Mesendoderm (in vitro differentiated cells): Measurements from ENCODE around the gene COL4A2.

Experiments
- DNase-seq: peaks from one replicate; pipeline ENCODE4 v3.0.0; 2013
- H2AK5ac ChIP-seq: 2 replicates; pipeline ENCODE4 v1.6.1; 2013; ENCODE audit warnings: low read length, inconsistent platforms
- H2BK120ac ChIP-seq: 2 replicates; pipeline ENCODE4 v1.6.1; 2013; ENCODE audit warnings: low read depth, mild to moderate bottlenecking, low read length, moderate library complexity, mixed read lengths
- H2BK15ac ChIP-seq: replicated peaks from 2 replicates; pipeline ENCODE4 v1.6.1; 2013; ENCODE audit warnings: low read depth, mild to moderate bottlenecking, moderate library complexity
- H2BK5ac ChIP-seq: 2 replicates; pipeline ENCODE4 v1.6.1; 2013; ENCODE audit warnings: low read length, inconsistent platforms
- H3K18ac ChIP-seq: 2 replicates; pipeline ENCODE4 v1.6.1; 2013; ENCODE audit warnings: mild to moderate bottlenecking, low read length, mixed read lengths
- H3K23ac ChIP-seq: one replicate; pipeline ENCODE4 v1.6.1; 2013; ENCODE audit warnings: low read length
- H3K27ac ChIP-seq: 2 replicates; pipeline ENCODE4 v1.5.1; 2013; ENCODE audit warnings: low read depth, mild to moderate bottlenecking, inconsistent platforms, low read length, moderate library complexity
- H3K27me3 ChIP-seq: 2 replicates; pipeline ENCODE4 v1.6.1; 2013; ENCODE audit warnings: low read length, control low read depth, mild to moderate bottlenecking, inconsistent platforms; ENCODE audit not compliant: insufficient read depth, poor library complexity
- H3K36me3 ChIP-seq: 2 replicates; pipeline ENCODE4 v1.6.1; 2013; ENCODE audit warnings: low read length, inconsistent platforms; ENCODE audit not compliant: control insufficient read depth, insufficient read depth
- H3K4ac ChIP-seq: one replicate; pipeline ENCODE4 v1.6.1; 2013; ENCODE audit warnings: low read depth, mild to moderate bottlenecking, low read length, moderate library complexity
- H3K4me1 ChIP-seq: 2 replicates; pipeline ENCODE4 v1.6.1; 2013; ENCODE audit warnings: low read depth, low read length, inconsistent platforms; ENCODE audit not compliant: control insufficient read depth
- H3K4me2 ChIP-seq: 2 replicates; pipeline ENCODE4 v1.6.1; 2013; ENCODE audit warnings: low read length
- H3K4me3 ChIP-seq: 2 replicates; pipeline ENCODE4 v1.5.1; 2013; ENCODE audit warnings: mild to moderate bottlenecking, low read length
- H3K56ac ChIP-seq: one replicate; pipeline ENCODE4 v1.6.1; 2013; ENCODE audit warnings: low read length
- H3K79me1 ChIP-seq: 2 replicates; pipeline ENCODE4 v1.6.1; 2013; ENCODE audit warnings: low read length, inconsistent platforms
- H3K79me2 ChIP-seq: 2 replicates; pipeline ENCODE4 v1.6.1; 2013; ENCODE audit warnings: mild to moderate bottlenecking, low read length; ENCODE audit not compliant: control insufficient read depth, insufficient read depth
- H3K9ac ChIP-seq: 2 replicates; pipeline ENCODE4 v1.6.1; 2013; ENCODE audit warnings: low read length, inconsistent platforms
- H4K5ac ChIP-seq: one replicate; pipeline ENCODE4 v1.6.1; 2013; ENCODE audit warnings: low read length
- H4K8ac ChIP-seq: one replicate; pipeline ENCODE4 v1.6.1; 2013; ENCODE audit warnings: low read depth, mild to moderate bottlenecking, control low read depth, low read length, moderate library complexity
- WGBS: extraction: QIAGEN DNeasy Blood & Tissue Kit; methylation state at CpG from one replicate; pipeline ENCODE4 v1.1.7; 2013; ENCODE audit warnings: low lambda C conversion rate, missing lambda C conversion rate; ENCODE audit not compliant: insufficient coverage; ENCODE audit errors: extremely low coverage; 5-methylcytosine and 5-hydroxymethylcytosine counted together

Gene COL4A2

GRCh38 chr13:110546378-110546777 lies 239.3 kb downstream of the COL4A2 start:
- H2BK5ac ChIP-seq = no peak overlapping the region
- no peak overlapping the region for H3K4me3 ChIP-seq
- no peak overlapping the region for H2BK15ac ChIP-seq
- no peak overlapping the region for H3K27ac ChIP-seq
- peaks cover 23% of the 10 kb centered on the region for H3K79me1 ChIP-seq
- H3K4me1 ChIP-seq = peaks cover 21% of the 10 kb centered on the region
- peaks cover 22% of the 10 kb centered on the region for H3K79me2 ChIP-seq
- no peaks in the 10 kb centered on the region for H3K36me3 ChIP-seq
- no peak overlapping the region for H3K9ac ChIP-seq
- H2AK5ac ChIP-seq = no peak overlapping the region
- no CpG with 5 or more reads among the region's 4 CpGs for WGBS
- no peak overlapping the region for H4K5ac ChIP-seq
- H3K4ac ChIP-seq = no peak overlapping the region
- no peak overlapping the region for H2BK120ac ChIP-seq
- no peaks in the 10 kb centered on the region for H3K27me3 ChIP-seq
- H3K56ac ChIP-seq = no peak overlapping the region
- no peak overlapping the region for H4K8ac ChIP-seq
- DNase-seq = no peak
- H3K18ac ChIP-seq = no peak overlapping the region
- H3K23ac ChIP-seq = no peak overlapping the region
- no peak overlapping the region for H3K4me2 ChIP-seq

GRCh38 chr13:110546926-110547325 lies 239.8 kb downstream of the COL4A2 start:
- no peak overlapping the region for H2BK5ac ChIP-seq
- no peak overlapping the region for H2BK15ac ChIP-seq
- H2BK120ac ChIP-seq = no peak overlapping the region
- peaks cover 18% of the 10 kb centered on the region for H3K4me1 ChIP-seq
- no CpG with 5 or more reads among the region's 14 CpGs for WGBS
- DNase-seq = no peak
- no peak overlapping the region for H3K4me3 ChIP-seq
- no peak overlapping the region for H3K23ac ChIP-seq
- H3K4ac ChIP-seq = no peak overlapping the region
- no peak overlapping the region for H3K27ac ChIP-seq
- no peak overlapping the region for H3K18ac ChIP-seq
- no peak overlapping the region for H3K4me2 ChIP-seq
- H4K5ac ChIP-seq = no peak overlapping the region
- H3K36me3 ChIP-seq = no peaks in the 10 kb centered on the region
- H3K56ac ChIP-seq = no peak overlapping the region
- no peak overlapping the region for H3K9ac ChIP-seq
- no peaks in the 10 kb centered on the region for H3K27me3 ChIP-seq
- H2AK5ac ChIP-seq = no peak overlapping the region
- peaks cover 25% of the 10 kb centered on the region for H3K79me2 ChIP-seq
- H3K79me1 ChIP-seq = peaks cover 23% of the 10 kb centered on the region
- H4K8ac ChIP-seq = no peak overlapping the region

DNA sequence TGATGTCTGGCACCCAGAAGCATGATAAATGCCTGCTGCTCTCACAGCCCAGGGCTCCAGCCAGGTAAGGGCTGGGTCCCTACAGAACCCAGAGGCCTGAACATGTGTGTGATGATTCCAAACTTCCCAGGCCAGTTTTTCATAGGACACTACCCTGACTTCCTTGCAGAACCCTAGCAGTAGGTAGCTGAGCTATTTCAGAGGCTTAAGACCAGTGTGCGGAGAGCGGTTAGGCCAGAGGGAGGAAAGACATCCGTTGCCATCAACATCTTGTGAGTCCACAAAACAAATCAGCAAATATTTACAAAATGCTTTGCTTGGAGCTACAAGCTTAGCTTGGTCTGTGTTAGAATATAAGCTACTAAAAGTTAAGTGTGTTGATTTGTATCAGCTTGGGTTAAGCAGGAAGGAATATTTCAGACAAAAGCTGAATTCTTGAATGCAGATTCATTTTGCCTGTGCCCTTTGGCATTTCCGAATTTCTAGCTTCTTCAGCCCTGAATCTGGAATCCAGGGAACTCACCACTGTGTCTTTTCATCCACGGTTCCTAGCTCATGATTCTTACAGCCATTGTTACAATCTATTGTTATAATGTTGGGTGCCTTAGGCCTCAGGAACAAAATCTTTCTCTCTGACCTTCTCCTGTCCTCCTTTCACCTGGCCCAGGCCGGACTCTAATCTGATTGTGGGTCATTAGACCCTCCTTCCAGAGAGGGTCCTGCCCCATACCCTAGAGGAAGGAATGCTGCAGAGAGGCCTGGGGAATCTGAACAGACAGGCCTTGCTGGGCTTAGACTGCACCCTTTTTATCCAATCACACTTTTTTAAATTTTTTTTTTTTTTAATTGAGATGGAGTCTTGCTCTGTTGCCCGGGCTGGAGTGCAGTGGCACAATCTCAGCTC lies 242.1 kb downstream of the COL4A2 start:
- peak; percentile 52 for DNase-seq
- Histone ChIP-seq H3K4me3 (no peak overlapping the region), H3K79me2 (peaks cover 35% of the 10 kb centered on the region), H3K18ac (no peak overlapping the region), H4K5ac (peak overlapping the region; percentile 47), H3K9ac (peak overlapping the region; percentile 5), H2BK120ac (no peak overlapping the region), H3K27ac (peak overlapping the region; percentile 20), H3K36me3 (peaks cover 2% of the 10 kb centered on the region), H4K8ac (no peak overlapping the region), H2BK5ac (no peak overlapping the region), H2BK15ac (no peak overlapping the region), H3K4me2 (no peak overlapping the region), H3K4me1 (peaks cover 14% of the 10 kb centered on the region), H3K79me1 (peaks cover 27% of the 10 kb centered on the region), H3K27me3 (no peaks in the 10 kb centered on the region), H2AK5ac (no peak overlapping the region), H3K23ac (no peak overlapping the region), H3K4ac (no peak overlapping the region), H3K56ac (peak overlapping the region; percentile 80)
- no CpG with 5 or more reads among the region's 7 CpGs for WGBS

- H4K8ac ChIP-seq = no peak overlapping the region
- no peak overlapping the region for H4K5ac ChIP-seq
- peaks cover 2% of the 10 kb centered on the region for H3K36me3 ChIP-seq
- no peak overlapping the region for H3K18ac ChIP-seq
- H3K23ac ChIP-seq = no peak overlapping the region
- H3K4me1 ChIP-seq = peaks cover 14% of the 10 kb centered on the region
- H3K56ac ChIP-seq = peak overlapping the region; percentile 60
- no peak overlapping the region for H2BK5ac ChIP-seq
- H3K27ac ChIP-seq = no peak overlapping the region
- no peak overlapping the region for H3K4me3 ChIP-seq
- H2BK120ac ChIP-seq = no peak overlapping the region
- no peak overlapping the region for H3K4me2 ChIP-seq
- no CpG with 5 or more reads among the region's 11 CpGs for WGBS
- peaks cover 27% of the 10 kb centered on the region for H3K79me1 ChIP-seq
- H3K4ac ChIP-seq = no peak overlapping the region
- no peak overlapping the region for H2BK15ac ChIP-seq
- no peaks in the 10 kb centered on the region for H3K27me3 ChIP-seq
- H2AK5ac ChIP-seq = no peak overlapping the region
- no peak overlapping the region for H3K9ac ChIP-seq
- H3K79me2 ChIP-seq = peaks cover 38% of the 10 kb centered on the region
- DNase-seq = no peak
Measured at GRCh38 chr13:110549795-110550160, 242.7 kb downstream of the COL4A2 start.

GRCh38 chr13:110551284-110551683 lies 244.2 kb downstream of the COL4A2 start:
- H3K4ac ChIP-seq = no peak overlapping the region
- peak overlapping the region; percentile 9 for H3K56ac ChIP-seq
- no peak for DNase-seq
- H3K4me3 ChIP-seq = no peak overlapping the region
- no peak overlapping the region for H3K9ac ChIP-seq
- H3K23ac ChIP-seq = no peak overlapping the region
- no peak overlapping the region for H3K27ac ChIP-seq
- H4K5ac ChIP-seq = no peak overlapping the region
- no peak overlapping the region for H3K18ac ChIP-seq
- H2BK5ac ChIP-seq = no peak overlapping the region
- no CpG with 5 or more reads among the region's 11 CpGs for WGBS
- H2BK120ac ChIP-seq = no peak overlapping the region
- H3K4me2 ChIP-seq = no peak overlapping the region
- no peak overlapping the region for H2BK15ac ChIP-seq
- H3K79me1 ChIP-seq = peaks cover 37% of the 10 kb centered on the region
- H3K36me3 ChIP-seq = peaks cover 2% of the 10 kb centered on the region
- H3K79me2 ChIP-seq = peaks cover 51% of the 10 kb centered on the region
- no peaks in the 10 kb centered on the region for H3K27me3 ChIP-seq
- no peak overlapping the region for H2AK5ac ChIP-seq
- H4K8ac ChIP-seq = no peak overlapping the region
- peaks cover 14% of the 10 kb centered on the region for H3K4me1 ChIP-seq
